WI38 (cell line): ENCODE data around the gene KLHL11.

ENCODE experiments used
- H3K4me3 ChIP-seq: 2 replicates; pipeline ENCODE4 v1.5.1; 2011; ENCODE audit warnings: low read depth, mild to moderate bottlenecking, control low read depth, low read length
- TF ChIP-seq, protein P1 (sequence below): IDR thresholded peaks from 2 replicates; pipeline ENCODE4 v1.5.1; 2012; ENCODE audit warnings: low read depth, mild to moderate bottlenecking, control low read depth, low read length

Gene KLHL11

DNA sequence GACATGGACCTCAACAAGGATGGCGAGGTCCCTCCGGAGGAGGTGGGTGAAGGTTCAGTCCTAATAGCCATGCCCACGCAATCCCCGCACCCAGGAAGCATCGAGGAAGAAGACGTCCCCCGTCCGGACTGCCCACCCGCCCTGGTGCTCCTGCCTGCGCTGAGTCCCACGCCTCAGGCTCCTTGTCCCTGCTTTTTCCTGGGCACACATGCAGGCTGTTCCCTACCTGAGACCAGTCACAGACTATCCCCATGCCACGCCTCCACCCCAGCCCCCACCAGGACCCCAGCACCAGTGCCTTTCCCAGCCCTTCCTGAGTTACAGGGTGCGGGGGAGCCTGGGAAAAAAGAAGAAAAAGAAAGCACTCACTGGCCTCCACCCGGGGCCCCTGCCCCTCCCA, 43.4 kb downstream of the KLHL11 start:
- TF ChIP-seq, protein P1, sequence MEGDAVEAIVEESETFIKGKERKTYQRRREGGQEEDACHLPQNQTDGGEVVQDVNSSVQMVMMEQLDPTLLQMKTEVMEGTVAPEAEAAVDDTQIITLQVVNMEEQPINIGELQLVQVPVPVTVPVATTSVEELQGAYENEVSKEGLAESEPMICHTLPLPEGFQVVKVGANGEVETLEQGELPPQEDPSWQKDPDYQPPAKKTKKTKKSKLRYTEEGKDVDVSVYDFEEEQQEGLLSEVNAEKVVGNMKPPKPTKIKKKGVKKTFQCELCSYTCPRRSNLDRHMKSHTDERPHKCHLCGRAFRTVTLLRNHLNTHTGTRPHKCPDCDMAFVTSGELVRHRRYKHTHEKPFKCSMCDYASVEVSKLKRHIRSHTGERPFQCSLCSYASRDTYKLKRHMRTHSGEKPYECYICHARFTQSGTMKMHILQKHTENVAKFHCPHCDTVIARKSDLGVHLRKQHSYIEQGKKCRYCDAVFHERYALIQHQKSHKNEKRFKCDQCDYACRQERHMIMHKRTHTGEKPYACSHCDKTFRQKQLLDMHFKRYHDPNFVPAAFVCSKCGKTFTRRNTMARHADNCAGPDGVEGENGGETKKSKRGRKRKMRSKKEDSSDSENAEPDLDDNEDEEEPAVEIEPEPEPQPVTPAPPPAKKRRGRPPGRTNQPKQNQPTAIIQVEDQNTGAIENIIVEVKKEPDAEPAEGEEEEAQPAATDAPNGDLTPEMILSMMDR, result no peak
- no peak overlapping the region for H3K4me3 ChIP-seq

DNA sequence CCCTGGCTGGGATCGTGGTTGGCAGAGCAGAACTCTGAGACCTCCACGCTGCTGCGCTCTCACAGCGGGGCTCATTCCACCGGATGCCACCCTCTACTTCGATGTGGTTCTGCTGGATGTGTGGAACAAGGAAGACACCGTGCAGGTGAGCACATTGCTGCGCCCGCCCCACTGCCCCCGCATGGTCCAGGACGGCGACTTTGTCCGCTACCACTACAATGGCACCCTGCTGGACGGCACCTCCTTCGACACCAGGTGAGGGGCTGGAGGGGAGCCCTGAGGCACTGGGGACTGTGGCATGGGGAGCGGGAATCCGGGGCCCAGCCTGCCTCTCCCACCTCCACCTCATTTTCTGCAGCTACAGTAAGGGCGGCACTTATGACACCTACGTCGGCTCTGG, 47.2 kb downstream of the KLHL11 start:
- TF ChIP-seq, protein P1, result no peak
- H3K4me3 ChIP-seq, result no peak overlapping the region

DNA sequence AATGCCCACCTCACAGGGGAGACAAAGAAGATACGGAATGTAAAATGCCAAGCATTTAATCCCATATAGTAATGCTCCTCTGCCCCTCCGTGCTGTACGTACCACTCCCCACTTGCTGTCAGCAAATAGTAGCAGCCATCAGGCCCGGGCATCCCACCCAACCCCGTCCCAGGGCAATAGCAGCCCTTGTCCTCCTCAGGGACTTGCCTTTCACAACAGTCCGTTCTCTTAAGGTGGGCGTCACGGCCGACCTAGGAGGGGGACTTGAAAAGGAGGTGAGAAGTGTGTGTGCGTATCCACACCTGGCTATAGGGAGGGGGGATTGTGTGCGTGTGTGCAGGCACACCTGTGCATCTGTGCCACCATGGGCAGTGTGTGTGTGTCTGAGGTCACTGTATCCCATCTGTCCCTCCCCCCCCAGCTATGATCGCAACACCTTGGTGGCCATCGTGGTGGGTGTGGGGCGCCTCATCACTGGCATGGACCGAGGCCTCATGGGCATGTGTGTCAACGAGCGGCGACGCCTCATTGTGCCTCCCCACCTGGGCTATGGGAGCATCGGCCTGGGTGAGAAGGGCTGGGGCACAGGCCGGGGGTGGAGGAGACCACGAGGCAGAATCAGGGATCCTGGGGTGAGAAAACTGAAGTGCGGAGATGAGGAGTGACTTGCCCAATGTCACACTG, 48.4 kb downstream of the KLHL11 start:
- TF ChIP-seq, protein P1, result no peak
- H3K4me3 ChIP-seq, result no peak overlapping the region

DNA sequence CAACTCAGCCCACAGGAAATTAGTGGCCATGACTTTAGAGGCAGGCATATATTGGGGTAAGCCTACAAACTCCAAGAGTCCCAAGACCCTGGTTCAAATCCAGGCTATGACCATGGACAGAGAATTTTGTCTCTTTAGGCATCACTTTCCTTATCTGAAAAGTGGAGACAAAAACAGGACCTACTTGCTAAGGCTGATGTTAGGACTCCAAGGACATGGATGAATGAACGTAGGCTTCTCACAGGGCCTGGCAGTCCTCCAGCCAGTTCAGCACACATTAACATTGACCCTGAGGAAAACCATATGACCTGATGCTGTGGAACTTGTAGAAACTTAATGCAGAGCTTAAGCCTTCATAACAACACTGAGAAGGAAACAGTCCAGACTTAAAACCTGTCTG, 51.0 kb downstream of the KLHL11 start:
- TF ChIP-seq, protein P1, result no peak

DNA sequence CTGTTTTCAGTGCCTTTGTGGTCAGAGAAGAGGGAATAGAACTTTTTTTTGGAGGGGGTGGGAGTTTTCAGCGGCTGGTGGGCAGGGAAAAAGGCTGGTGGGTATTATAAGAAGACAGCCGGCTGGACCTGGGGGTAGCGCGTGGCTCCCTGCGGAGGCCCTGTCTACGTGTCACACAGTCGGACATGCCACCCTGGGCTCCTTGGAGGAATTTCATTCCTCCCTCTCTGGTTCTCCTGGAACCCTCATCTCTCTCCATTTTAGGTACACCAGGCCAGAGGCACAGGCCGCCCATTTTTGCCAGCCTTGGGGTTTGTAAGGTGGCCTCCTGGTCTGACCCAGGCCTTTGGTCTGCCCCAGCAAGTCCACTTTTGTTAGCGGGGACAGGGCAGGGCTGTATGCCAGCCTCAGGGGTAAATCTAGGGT, 51.5 kb downstream of the KLHL11 start:
- TF ChIP-seq, protein P1, result no peak
- H3K4me3 ChIP-seq, result peak overlapping the region; percentile 95

More for the DNA sequence above, 51.0 kb downstream of the KLHL11 start:
- H3K4me3 ChIP-seq, result peak overlapping the region; percentile 95

DNA sequence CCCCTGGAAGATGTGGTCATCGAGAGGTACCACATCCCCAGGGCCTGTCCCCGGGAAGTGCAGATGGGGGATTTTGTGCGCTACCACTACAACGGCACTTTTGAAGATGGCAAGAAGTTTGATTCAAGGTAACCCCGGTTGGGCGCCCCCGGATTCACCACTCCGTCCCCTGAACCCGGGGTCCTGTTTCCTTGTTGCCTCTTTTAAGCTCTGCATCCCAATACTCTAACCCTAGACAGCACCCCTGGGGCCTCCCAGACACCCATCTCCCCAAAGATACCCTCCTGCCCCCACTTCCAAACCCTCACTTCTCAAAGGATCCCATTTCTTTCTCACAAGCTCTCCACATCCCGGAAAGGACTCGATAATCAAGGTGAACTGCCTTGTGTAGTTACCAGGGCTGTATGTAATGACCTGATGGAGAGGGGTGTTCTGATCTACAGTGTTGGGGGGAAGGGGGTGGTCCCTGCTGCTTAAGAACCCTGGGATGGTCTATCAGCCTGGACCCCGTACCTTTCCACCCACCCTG, 52.0 kb downstream of the KLHL11 start:
- peak overlapping the region; percentile 95 for H3K4me3 ChIP-seq
- TF ChIP-seq, protein P1, result no peak

DNA sequence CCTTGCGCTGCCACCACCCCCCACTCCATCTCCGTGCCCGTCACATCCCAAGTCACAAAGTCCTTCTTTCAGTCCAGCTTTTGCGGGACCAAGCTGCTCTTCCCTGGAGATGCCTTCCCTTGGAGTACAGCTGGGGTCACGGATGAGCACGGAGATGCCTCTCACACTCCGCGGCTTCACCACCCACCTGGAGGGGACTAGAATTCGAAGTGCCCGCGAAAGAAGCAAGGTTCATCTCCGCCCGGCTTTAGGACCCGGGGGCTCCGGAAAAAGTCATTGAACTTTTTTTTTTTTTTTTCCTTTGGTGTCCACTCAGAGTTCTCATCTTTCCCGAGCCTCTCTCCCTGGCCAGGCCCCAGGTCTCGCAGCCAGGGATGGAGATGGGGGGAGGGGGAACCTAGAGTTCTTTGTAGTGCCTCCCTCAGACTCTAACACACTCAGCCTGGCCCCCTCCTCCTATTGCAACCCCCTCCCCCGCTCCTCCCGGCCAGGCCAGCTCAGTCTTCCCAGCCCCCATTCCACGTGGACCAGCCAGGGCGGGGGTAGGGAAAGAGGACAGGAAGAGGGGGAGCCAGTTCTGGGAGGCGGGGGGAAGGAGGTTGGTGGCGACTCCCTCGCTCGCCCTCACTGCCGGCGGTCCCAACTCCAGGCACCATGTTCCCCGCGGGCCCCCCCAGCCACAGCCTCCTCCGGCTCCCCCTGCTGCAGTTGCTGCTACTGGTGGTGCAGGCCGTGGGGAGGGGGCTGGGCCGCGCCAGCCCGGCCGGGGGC, 52.7 kb downstream of the KLHL11 start, which contains the start of gene FKBP10:
Gene FKBP10 (plus strand): TSS at position 624 of the 771 bp plus-strand sequence. CDS start 31 bp downstream, at position 655.
- TF ChIP-seq, protein P1, result no peak
- peak within 1 kb of the TSS; percentile 95 for H3K4me3 ChIP-seq
